Endometrium (tissue), 2 donors: Measurements from ENCODE around the gene DXO.
A peak's percentile ranks its signal among the peaks of the same experiment; 100 is the strongest.
"Not testable (repeated sequence)": the region's sequence is repeated elsewhere in the genome, so short reads cannot be mapped to it uniquely, and the experiment has no call there.

Experiments
- FAIRE-seq: peaks from 2 replicates; lab custom pipeline; 2012; peaks lifted over from hg19 to GRCh38; lab: Jason Lieb, UNC
- donor health status: control.
- donor health status: control.

DXO gene

GRCh38 chr6:31958741-31959739 is 12.9 kb downstream of the DXO start, which contains the start of the genes NELFE and SKIC2:
Gene NELFE, minus strand, starts transcription at chr6:31958971. Its CDS starts 525 bp downstream, at chr6:31958446.
Gene SKIC2, plus strand, starts transcription at chr6:31959175. Its CDS starts 18 bp downstream, at chr6:31959193.
- peak; percentile 87 for FAIRE-seq

- no peak for FAIRE-seq
Measured at GRCh38 chr6:31958412-31958740, 13.6 kb downstream of the DXO start.

- FAIRE-seq: no peak
Measured at GRCh38 chr6:31956796-31957195, 15.1 kb downstream of the DXO start.

GRCh38 chr6:31954511-31954910 is 17.4 kb downstream of the DXO start:
- FAIRE-seq: no peak

- no peak for FAIRE-seq
Measured at GRCh38 chr6:31952890-31953289, 19.0 kb downstream of the DXO start.

- no peak for FAIRE-seq
Measured at GRCh38 chr6:31952140-31952805, 19.7 kb downstream of the DXO start.

GRCh38 chr6:31949926-31950548 is 21.9 kb downstream of the DXO start:
- FAIRE-seq: no peak

GRCh38 chr6:31948753-31949413 is 23.1 kb downstream of the DXO start:
- no peak for FAIRE-seq

GRCh38 chr6:31948306-31948705 is 23.6 kb downstream of the DXO start:
- FAIRE-seq: no peak

GRCh38 chr6:31947864-31948263 is 24.1 kb downstream of the DXO start:
- no peak for FAIRE-seq

GRCh38 chr6:31947070-31947675 is 24.8 kb downstream of the DXO start:
- no peak for FAIRE-seq

GRCh38 chr6:31946370-31946885 is 25.5 kb downstream of the DXO start:
- FAIRE-seq: no peak

- no peak for FAIRE-seq
Measured at GRCh38 chr6:31945507-31946369, 26.2 kb downstream of the DXO start, which contains the start of gene CFB. Gene CFB, plus strand, starts transcription at chr6:31946095. Its CDS starts 127 bp downstream, at chr6:31946222.

- FAIRE-seq: no peak
Measured at GRCh38 chr6:31945154-31945506, 26.8 kb downstream of the DXO start.

GRCh38 chr6:31943742-31944141 is 28.2 kb downstream of the DXO start:
- no peak for FAIRE-seq

GRCh38 chr6:31940256-31940664 is 31.7 kb downstream of the DXO start:
- no peak for FAIRE-seq

- FAIRE-seq: no peak
Measured at GRCh38 chr6:31935823-31936222, 36.1 kb downstream of the DXO start.

GRCh38 chr6:31935021-31935420 is 36.9 kb downstream of the DXO start:
- no peak for FAIRE-seq

- no peak for FAIRE-seq
Measured at GRCh38 chr6:31933537-31933936, 38.4 kb downstream of the DXO start.

GRCh38 chr6:31932137-31932536 is 39.8 kb downstream of the DXO start:
- FAIRE-seq: not testable (repeated sequence)
